NCI-H2171 (cell line): Measurements from ENCODE around the gene OR1F1.
"Not testable (repeated sequence)": the region's sequence is repeated elsewhere in the genome, so short reads cannot be mapped to it uniquely, and the experiment has no call there.

Experiments used
- DNase-seq: peaks from one replicate; lab custom pipeline; 2025; lab: John Stamatoyannopoulos, UW

The OR1F1 gene

GRCh38 chr16:3187798-3188674, at the start of gene OR1F1:
OR1F1 (plus strand) TSS chr16:3188204.
- peak; percentile 60 for DNase-seq

GRCh38 chr16:3138342-3138741, 49.7 kb upstream of the OR1F1 start:
- no peak for DNase-seq

- DNase-seq = no peak
These were observed 49.1 kb upstream of the OR1F1 start for GRCh38 chr16:3138823-3139426.

GRCh38 chr16:3139561-3139960, 48.4 kb upstream of the OR1F1 start:
- not testable (repeated sequence) for DNase-seq

DNA sequence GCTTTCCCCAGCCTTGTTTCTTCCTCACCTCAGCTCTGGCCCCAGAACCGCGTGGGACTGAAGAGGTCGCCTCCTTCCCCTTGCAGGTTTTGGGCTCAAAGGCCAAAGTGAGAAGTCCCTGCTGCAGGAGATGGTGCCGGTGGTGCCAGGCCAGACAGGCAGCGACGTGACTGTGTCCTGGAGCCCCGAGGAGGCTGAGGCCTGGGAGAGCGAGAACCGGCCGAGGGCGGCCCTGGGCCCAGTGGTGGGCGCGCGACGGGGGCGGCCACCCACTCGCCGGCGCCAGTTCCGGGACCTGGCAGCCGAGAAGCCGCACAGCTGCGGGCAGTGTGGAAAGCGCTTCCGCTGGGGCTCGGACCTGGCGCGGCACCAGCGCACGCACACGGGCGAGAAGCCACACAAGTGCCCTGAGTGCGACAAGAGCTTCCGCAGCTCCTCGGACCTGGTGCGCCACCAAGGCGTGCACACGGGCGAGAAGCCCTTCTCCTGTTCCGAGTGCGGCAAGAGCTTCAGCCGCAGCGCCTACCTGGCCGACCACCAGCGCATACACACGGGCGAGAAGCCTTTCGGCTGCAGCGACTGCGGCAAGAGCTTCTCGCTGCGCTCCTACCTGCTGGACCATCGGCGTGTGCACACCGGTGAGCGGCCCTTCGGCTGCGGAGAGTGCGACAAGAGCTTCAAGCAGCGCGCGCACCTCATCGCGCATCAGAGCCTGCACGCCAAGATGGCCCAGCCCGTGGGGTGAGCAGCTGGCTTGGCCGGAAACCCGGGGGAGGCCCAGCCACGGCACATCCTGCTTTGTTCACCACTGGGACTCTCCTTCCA, 47.2 kb upstream of the OR1F1 start:
- no peak for DNase-seq

- DNase-seq = no peak
These were observed 46.2 kb upstream of the OR1F1 start for GRCh38 chr16:3141781-3142311.

- DNase-seq = no peak
These were observed 45.7 kb upstream of the OR1F1 start for GRCh38 chr16:3142327-3142726.

DNA sequence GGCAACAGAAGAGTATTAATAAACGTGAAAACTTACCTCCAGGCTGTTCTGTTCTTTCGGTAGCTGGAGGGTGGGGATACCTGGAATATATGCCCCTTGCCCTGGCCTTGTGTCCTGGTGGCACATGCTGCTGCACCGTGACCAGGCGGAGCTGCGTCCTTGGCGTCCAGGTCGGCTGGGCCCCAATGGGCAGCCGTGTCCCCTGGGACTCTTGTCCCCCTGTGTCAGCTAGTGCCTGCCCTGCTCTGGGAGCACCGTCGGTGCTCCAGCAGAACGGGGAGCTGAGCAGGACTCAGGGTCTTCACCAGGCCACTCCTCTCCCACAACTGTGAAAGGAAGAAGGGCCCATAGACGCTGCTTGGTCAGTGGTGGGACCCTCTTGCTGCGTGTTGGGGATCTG, 45.2 kb upstream of the OR1F1 start:
- DNase-seq = no peak

- no peak for DNase-seq
These were observed 44.8 kb upstream of the OR1F1 start for GRCh38 chr16:3143189-3143588.

- no peak for DNase-seq
These were observed 44.2 kb upstream of the OR1F1 start for GRCh38 chr16:3143598-3144320.

GRCh38 chr16:3144321-3144983, 43.6 kb upstream of the OR1F1 start:
- DNase-seq = no peak

- DNase-seq = no peak
These were observed 42.9 kb upstream of the OR1F1 start for GRCh38 chr16:3145151-3145550.

GRCh38 chr16:3145660-3146059, 42.3 kb upstream of the OR1F1 start:
- no peak for DNase-seq

GRCh38 chr16:3147046-3147756, 40.8 kb upstream of the OR1F1 start:
- DNase-seq = no peak

- DNase-seq = no peak
These were observed 40.3 kb upstream of the OR1F1 start for GRCh38 chr16:3147757-3148104.

DNA sequence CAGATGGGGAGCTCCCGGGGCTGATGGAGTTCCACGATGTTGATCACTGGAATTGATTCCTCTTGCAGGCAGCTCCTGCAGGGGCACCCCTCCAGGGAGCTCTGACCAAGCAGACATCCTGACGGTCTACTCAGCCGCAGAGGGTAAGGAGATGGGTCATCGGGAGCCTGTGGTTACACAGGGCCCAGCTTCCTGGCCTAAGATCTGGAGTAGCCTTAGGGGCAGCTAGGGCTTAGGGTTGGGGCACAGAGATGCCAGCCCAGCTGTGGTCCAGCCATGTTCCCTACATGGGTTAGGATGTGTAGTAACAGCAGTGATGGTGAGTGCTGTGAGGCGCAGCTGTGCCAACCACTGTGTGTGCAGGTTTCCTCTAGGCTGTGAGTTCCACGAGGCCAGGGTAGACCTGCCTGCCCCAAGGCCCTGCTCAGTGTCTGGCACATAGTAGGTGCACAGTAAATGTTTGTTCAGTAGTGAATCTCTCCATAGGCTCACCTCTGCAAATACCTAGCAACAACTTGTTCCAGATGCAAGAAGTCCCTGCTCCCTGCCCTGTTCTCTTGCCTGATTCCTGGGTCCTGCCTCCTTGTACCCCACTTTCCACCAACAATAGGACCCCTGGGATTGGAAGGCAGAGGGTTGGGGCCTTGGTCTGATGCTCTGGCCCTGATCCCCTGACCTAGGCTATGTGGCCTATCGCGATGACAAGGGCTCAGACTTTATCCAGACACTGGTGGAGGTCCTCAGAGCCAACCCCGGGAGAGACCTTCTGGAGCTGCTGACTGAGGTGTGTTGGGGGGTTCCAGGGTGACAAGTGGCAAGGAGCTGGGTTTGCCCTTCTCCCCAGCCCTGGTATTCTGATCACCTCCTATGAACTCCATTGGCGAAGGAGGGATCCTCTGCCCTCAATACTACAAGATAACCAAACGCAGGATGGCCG, 39.5 kb upstream of the OR1F1 start:
- no peak for DNase-seq

DNA sequence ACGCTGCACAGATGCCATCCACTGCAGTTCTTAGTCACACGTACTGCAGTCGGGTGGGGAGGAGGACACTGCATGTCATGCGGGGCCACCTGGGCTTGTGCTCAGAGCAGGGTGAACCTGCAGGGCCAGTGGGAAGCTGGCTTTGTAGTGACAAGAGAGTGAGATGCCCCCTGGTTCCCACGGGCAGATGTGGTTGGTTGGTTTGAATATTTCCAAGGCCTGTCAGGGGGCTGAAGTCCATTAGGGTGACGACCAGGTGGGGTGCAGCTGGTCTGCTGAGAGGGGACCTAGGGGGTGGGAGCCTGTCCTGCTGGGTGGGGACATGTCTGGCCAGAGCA, 38.8 kb upstream of the OR1F1 start:
- DNase-seq = no peak

DNA sequence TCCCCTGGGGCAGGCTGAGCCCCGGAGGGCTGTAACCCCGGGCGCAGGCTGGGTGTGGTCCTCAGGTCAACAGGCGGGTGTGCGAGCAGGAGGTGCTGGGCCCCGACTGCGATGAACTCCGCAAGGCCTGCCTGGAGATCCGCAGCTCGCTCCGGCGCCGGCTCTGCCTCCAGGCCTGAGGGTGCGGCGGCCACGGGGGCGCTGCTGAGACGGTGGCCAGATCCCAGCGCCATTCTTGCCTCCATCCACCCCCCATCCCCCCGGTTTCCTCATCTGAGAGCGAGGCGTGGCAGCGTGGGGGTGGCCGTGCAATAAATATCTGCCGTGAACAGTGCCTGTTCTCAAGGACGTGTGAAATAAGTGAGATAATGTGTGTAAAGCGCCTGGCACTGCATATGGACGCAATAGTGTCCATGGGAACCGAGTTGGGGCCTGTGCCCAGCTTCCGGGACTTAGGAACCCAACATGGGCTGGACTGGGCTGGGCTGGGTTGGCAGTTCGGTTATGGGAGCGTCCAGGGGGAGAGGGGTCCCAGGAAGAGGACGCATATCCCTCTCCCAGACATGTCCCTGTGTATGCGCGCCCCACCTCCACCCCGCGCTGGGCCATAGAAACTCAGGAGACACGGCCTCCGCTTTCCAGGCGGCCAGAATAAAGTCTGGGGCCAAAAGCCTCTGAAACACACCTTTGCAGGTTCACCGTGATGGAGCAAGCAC, 38.2 kb upstream of the OR1F1 start:
- DNase-seq = no peak
